Measurements from ENCODE around the gene CMTM3. TPM values are rescaled to one million over a fixed set of nuclear protein-coding genes. Genes with fewer than 3 reads are reported as not detected.

The CMTM3 gene
- total and polyA plus RNA-seq, 2 experiments from 2014 or later, result 16.4 to 16.6 TPM

- no peak for ATAC-seq
- 0 out of 2 replicates have a peak, but pooled peaks cover 8% of the 10 kb centered on the region for H3K4me1 ChIP-seq (ENCODE audit: insufficient read depth)
Observed at GRCh38 chr16:66574531-66574930, 30.0 kb upstream of the CMTM3 start.

GRCh38 chr16:66575060-66575459 is 29.4 kb upstream of the CMTM3 start:
- Histone ChIP-seq H3K27me3 (ENCODE audit: insufficient read depth) (peaks cover 39% of the 10 kb centered on the region), H3K4me3 (no peak overlapping the region), H4K20me1 (replicated peaks; ENCODE audit: insufficient read depth) (no peaks in the 10 kb centered on the region), H3K36me3 (ENCODE audit: insufficient read depth) (no peaks in the 10 kb centered on the region), H3K27ac (ENCODE audit: low read depth) (no peak overlapping the region), H3K79me2 (replicated peaks; ENCODE audit: insufficient read depth) (no peaks in the 10 kb centered on the region), H3K9me2 (ENCODE audit: insufficient read depth) (no peaks in the 10 kb centered on the region), H3K4me2 (no peak overlapping the region), H3K4me1 (ENCODE audit: insufficient read depth) (peaks cover 9% of the 10 kb centered on the region), H2AFZ (no peak overlapping the region), H3F3A (replicated peaks; ENCODE audit: low read depth) (no peaks in the 10 kb centered on the region)
- ATAC-seq, result no peak
- DNase-seq (ENCODE audit: low spot score), result no peak
- Mint-ChIP-seq H3K4me1 (peaks cover 16% of the 10 kb centered on the region), H3K27ac (no peak overlapping the region), H3K4me3 (no peak overlapping the region), H3K36me3 (ENCODE audit: low read depth) (no peaks in the 10 kb centered on the region), H3K9me3 (no peaks in the 10 kb centered on the region), H3K27me3 (ENCODE audit: insufficient read depth, low read depth, poor library complexity) (peaks cover 32% of the 10 kb centered on the region)
- TF ChIP-seq ZNF114 (CRISPR knock-in tag; IDR thresholded peaks at IDR 0.05) (no peak), JUNB (IDR thresholded peaks at IDR 0.05; ENCODE audit: unreplicated experiment) (no peak), REST (IDR thresholded peaks at IDR 0.05; ENCODE audit: unreplicated experiment) (no peak), EZH2phosphoT487 (IDR thresholded peaks at IDR 0.05; ENCODE audit: unreplicated experiment) (no peak), NANOG (IDR thresholded peaks at IDR 0.05; ENCODE audit: borderline replicate concordance) (no peak), EZH2 (IDR thresholded peaks at IDR 0.05; ENCODE audit: low read depth, unreplicated experiment) (no peak), STAT1 (IDR thresholded peaks at IDR 0.05; ENCODE audit: unreplicated experiment) (no peak), ZNF331 (CRISPR knock-in tag; IDR thresholded peaks at IDR 0.05; ENCODE audit: low read depth) (no peak), POLR2AphosphoS5 (IDR thresholded peaks at IDR 0.05; ENCODE audit: low read depth) (no peak), ZNF462 (CRISPR knock-in tag; IDR thresholded peaks at IDR 0.05) (no peak), ETS1 (IDR thresholded peaks at IDR 0.05) (no peak), CREB1 (CRISPR knock-in tag; IDR thresholded peaks at IDR 0.05; ENCODE audit: low read depth) (no peak)

More at GRCh38 chr16:66574531-66574930, 30.0 kb upstream of the CMTM3 start:
- Histone ChIP-seq H3F3A (replicated peaks; ENCODE audit: low read depth) (no peaks in the 10 kb centered on the region), H3K27ac (ENCODE audit: low read depth) (no peak overlapping the region), H4K20me1 (replicated peaks; ENCODE audit: insufficient read depth) (no peaks in the 10 kb centered on the region), H3K9me2 (ENCODE audit: insufficient read depth) (no peaks in the 10 kb centered on the region), H3K79me2 (replicated peaks; ENCODE audit: insufficient read depth) (no peaks in the 10 kb centered on the region), H3K36me3 (ENCODE audit: insufficient read depth) (no peaks in the 10 kb centered on the region), H3K4me2 (no peak overlapping the region), H3K4me3 (no peak overlapping the region), H2AFZ (no peak overlapping the region), H3K27me3 (ENCODE audit: insufficient read depth) (peaks cover 34% of the 10 kb centered on the region)
- Mint-ChIP-seq H3K27ac (no peak overlapping the region), H3K27me3 (ENCODE audit: insufficient read depth, low read depth, poor library complexity) (peaks cover 26% of the 10 kb centered on the region), H3K36me3 (ENCODE audit: low read depth) (no peaks in the 10 kb centered on the region), H3K9me3 (no peaks in the 10 kb centered on the region), H3K4me1 (peaks cover 11% of the 10 kb centered on the region), H3K4me3 (no peak overlapping the region)
- no peak for DNase-seq (ENCODE audit: low spot score)
- TF ChIP-seq CREB1 (CRISPR knock-in tag; IDR thresholded peaks at IDR 0.05; ENCODE audit: low read depth), result no peak
- no peak for TF ChIP-seq ZNF331 (CRISPR knock-in tag; IDR thresholded peaks at IDR 0.05; ENCODE audit: low read depth)
- no peak for TF ChIP-seq STAT1 (IDR thresholded peaks at IDR 0.05; ENCODE audit: unreplicated experiment)
- no peak for TF ChIP-seq JUNB (IDR thresholded peaks at IDR 0.05; ENCODE audit: unreplicated experiment)

Data from GM23338 (cell line).